IMR-90 (cell line): ENCODE measurements around the gene PLPP1.

ENCODE experiments used
- BHLHE40 ChIP-seq: fragments of 150-350 bp; IDR thresholded peaks from 2 replicates; pipeline ENCODE4 v1.6.1; 2016; ENCODE audit warnings: mild to moderate bottlenecking, low read depth, low read length
- CHD1 ChIP-seq: IDR thresholded peaks from 2 replicates; pipeline ENCODE4 v1.6.1; 2012; ENCODE audit warnings: low read depth, low read length, improper control_type of control experiment
- CTCF ChIP-seq: conservative IDR thresholded peaks from 2 replicates; pipeline ENCODE4 v1.5.1; 2012; ENCODE audit warnings: mild to moderate bottlenecking, low read depth, low read length, improper control_type of control experiment
- ELK1 ChIP-seq: fragments of 150-350 bp; IDR thresholded peaks from 2 replicates; pipeline ENCODE4 v1.6.1; 2016; ENCODE audit warnings: low read depth, mild to moderate bottlenecking, low read length, moderate library complexity, borderline replicate concordance
- FOS ChIP-seq: fragments of 150-350 bp; IDR thresholded peaks from 2 replicates; pipeline ENCODE4 v1.6.1; 2016; ENCODE audit warnings: low read depth, low read length
- MAFK ChIP-seq: IDR thresholded peaks from 2 replicates; pipeline ENCODE4 v1.6.1; 2012; ENCODE audit warnings: low read depth, low read length, improper control_type of control experiment
- MXI1 ChIP-seq: IDR thresholded peaks from 2 replicates; pipeline ENCODE4 v1.6.1; 2012; ENCODE audit warnings: low read depth, mild to moderate bottlenecking, low read length, moderate library complexity, borderline replicate concordance
- NFE2L2 ChIP-seq: fragments of 150-350 bp; IDR thresholded peaks from 2 replicates; pipeline ENCODE4 v1.6.1; 2016; ENCODE audit warnings: low read depth, mild to moderate bottlenecking, low read length
- POLR2A ChIP-seq: IDR thresholded peaks from 2 replicates; pipeline ENCODE4 v1.6.1; 2012; ENCODE audit warnings: mild to moderate bottlenecking, low read depth, low read length
- RAD21 ChIP-seq: IDR thresholded peaks from 2 replicates; pipeline ENCODE4 v1.6.1; 2012; ENCODE audit warnings: low read length, improper control_type of control experiment
- RCOR1 ChIP-seq: IDR thresholded peaks from 2 replicates; pipeline ENCODE4 v1.6.1; 2012; ENCODE audit warnings: mild to moderate bottlenecking, low read length, improper control_type of control experiment; ENCODE audit not compliant: insufficient replicate concordance
- RFX5 ChIP-seq: IDR thresholded peaks from 2 replicates; pipeline ENCODE4 v1.8.0; 2012; ENCODE audit warnings: low read depth, mild to moderate bottlenecking, low read length, moderate library complexity
- SMC3 ChIP-seq: fragments of 150-350 bp; IDR thresholded peaks from 2 replicates; pipeline ENCODE4 v1.6.1; 2016; ENCODE audit warnings: low read depth, mild to moderate bottlenecking, antibody characterized with exemption, low read length, moderate library complexity
- TF ChIP-seq, protein P1 (sequence below): fragments of 150-350 bp; IDR thresholded peaks from 2 replicates; pipeline ENCODE4 v1.6.1; 2017; ENCODE audit warnings: mild to moderate bottlenecking, antibody characterized with exemption, low read length, low read depth

DNA sequence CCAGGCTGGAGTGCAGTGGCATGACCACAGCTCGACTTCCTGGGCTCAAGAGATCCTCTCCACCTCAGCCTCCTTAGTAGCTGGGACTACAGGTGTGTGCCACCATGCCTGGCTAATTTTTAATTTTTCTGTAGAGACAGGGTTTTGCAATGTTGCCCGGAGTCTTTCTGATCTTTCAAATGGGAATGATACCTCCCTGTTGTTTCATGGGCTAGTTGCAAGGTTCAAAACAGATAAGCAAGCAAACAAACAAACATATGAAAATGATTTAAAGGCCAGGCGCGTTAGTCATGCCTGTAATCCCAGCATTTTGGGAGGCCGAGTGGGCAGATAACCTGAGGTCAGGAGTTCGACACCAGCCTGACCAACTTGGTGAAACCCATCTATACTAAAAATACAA is 45.3 kb upstream of the PLPP1 start:
- no peak for TF ChIP-seq CTCF
- TF ChIP-seq RCOR1 = no peak
- TF ChIP-seq POLR2A = no peak
- TF ChIP-seq MAFK = no peak
- TF ChIP-seq, protein P1, sequence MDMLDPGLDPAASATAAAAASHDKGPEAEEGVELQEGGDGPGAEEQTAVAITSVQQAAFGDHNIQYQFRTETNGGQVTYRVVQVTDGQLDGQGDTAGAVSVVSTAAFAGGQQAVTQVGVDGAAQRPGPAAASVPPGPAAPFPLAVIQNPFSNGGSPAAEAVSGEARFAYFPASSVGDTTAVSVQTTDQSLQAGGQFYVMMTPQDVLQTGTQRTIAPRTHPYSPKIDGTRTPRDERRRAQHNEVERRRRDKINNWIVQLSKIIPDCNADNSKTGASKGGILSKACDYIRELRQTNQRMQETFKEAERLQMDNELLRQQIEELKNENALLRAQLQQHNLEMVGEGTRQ = no peak
- no peak for TF ChIP-seq ELK1
- no peak for TF ChIP-seq MXI1
- TF ChIP-seq RAD21 = no peak
- no peak for TF ChIP-seq BHLHE40
- no peak for TF ChIP-seq CHD1
- no peak for TF ChIP-seq SMC3
- TF ChIP-seq NFE2L2 = no peak
- no peak for TF ChIP-seq FOS
- no peak for TF ChIP-seq RFX5
